T-helper 1 cell (primary cell): Measurements from ENCODE around the gene FCRL1.

ENCODE experiments used
- DNase-seq, 5 donors: peaks; one replicate each; pipeline ENCODE4 v3.0.0-alpha.2; 2012 to 2020

FCRL1 gene

GRCh38 chr1:157798211-157798610 is 21.7 kb downstream of the FCRL1 start:
- no peak for DNase-seq

DNA sequence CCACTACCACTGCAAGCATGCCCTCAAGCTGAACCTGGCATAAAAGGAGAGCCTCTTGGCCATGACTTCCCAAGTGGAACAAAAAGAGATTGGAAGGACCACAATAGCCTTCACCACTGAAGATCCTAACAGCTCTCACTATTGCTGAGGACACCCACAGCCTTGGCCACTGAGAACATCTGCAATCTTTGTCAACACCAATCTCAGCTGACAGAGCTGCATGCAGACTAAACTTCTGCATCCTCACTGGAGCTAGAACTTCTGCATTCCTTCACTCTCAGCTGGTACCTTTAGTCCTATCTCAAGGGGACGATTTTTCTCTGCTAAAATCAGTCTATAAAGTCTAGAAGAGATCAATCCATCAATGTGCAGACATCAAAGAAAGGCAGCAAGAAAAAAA is 34.7 kb downstream of the FCRL1 start:
- no peak for DNase-seq

GRCh38 chr1:157784801-157785200 is 35.1 kb downstream of the FCRL1 start:
- no peak for DNase-seq

DNA sequence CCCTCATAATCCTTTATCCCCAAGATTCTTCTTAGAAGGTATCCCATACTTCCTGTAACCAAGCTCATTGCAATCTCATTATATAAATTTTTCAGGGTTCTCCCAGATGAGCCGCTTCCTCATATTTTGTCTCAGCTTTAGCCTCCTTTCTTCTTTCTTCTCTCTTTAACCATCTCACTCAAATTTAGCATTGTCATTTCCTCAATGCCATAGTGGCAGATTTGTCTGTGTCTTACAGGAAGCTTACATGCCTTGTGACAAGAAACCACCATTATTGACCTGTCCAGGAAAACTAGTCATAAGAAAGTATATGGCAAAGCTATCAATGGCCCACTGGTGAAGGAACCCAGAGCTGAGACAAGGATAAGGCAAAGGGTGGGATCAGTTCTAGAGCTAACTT is 37.0 kb downstream of the FCRL1 start:
- DNase-seq = no peak

GRCh38 chr1:157781048-157781447 is 38.9 kb downstream of the FCRL1 start:
- DNase-seq = no peak

- DNase-seq = no peak
Observed at GRCh38 chr1:157776971-157777391, 42.9 kb downstream of the FCRL1 start, which contains the start of gene FCRL2. TSS of gene FCRL2 (minus strand) at chr1:157777132. CDS start at chr1:157777073, 59 bp downstream.

GRCh38 chr1:157775101-157775870 is 44.6 kb downstream of the FCRL1 start:
- no peak for DNase-seq

- no peak for DNase-seq
Observed at GRCh38 chr1:157774412-157774811, 45.5 kb downstream of the FCRL1 start.

GRCh38 chr1:157773493-157774350 is 46.2 kb downstream of the FCRL1 start:
- no peak for DNase-seq

GRCh38 chr1:157771661-157772425 is 48.1 kb downstream of the FCRL1 start:
- DNase-seq = no peak

GRCh38 chr1:157770442-157771043 is 49.4 kb downstream of the FCRL1 start:
- DNase-seq = no peak

DNA sequence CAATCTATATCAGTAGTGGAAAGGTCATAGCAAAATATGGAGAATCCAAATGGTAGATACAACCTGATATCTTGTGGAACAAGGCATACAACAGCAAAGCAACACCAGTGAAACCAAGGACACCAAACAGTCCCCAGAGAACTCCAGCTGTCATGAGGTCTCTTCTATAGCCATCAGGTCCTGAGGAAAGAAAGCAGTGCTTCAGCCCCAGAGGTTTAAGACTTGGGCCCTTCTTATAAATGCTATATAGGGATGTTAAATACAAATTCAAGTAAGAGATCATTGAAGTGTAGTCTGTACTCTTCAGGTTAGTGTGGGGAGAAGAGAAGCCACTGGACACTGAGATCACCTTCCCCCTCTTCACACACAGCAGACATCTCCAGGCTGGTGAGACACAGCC is 53.1 kb downstream of the FCRL1 start:
- no peak for DNase-seq

GRCh38 chr1:157758018-157758417 is 61.9 kb downstream of the FCRL1 start:
- no peak for DNase-seq

GRCh38 chr1:157753611-157754010 is 66.3 kb downstream of the FCRL1 start:
- no peak for DNase-seq

GRCh38 chr1:157751283-157751682 is 68.6 kb downstream of the FCRL1 start:
- no peak for DNase-seq

- no peak for DNase-seq
Observed at GRCh38 chr1:157748262-157748817, 71.6 kb downstream of the FCRL1 start.
